Tibial nerve (tissue), 3 donors: Measurements from ENCODE around the gene LTBR.

Experiments
- POLR2A ChIP-seq, 2 donors: fragments of 450-650 bp; IDR thresholded peaks; one replicate each; pipeline ENCODE4 v1.6.1; 2017; ENCODE audit warnings: antibody characterized with exemption in 2 of 2, mild to moderate bottlenecking in 2 of 2, moderate library complexity in 2 of 2
- TF ChIP-seq, protein P1 (sequence below), 5 experiments: fragments of 200-600 bp in 3 of 5; fragments of 450-650 bp in 2 of 5; sonication (generic) in 3 of 5; IDR thresholded peaks; one replicate each; pipeline ENCODE4 v1.5.1; 2016 to 2019; ENCODE audit warnings: antibody characterized with exemption in 5 of 5, mild to moderate bottlenecking in 3 of 5, moderate library complexity in 2 of 5

DNA sequence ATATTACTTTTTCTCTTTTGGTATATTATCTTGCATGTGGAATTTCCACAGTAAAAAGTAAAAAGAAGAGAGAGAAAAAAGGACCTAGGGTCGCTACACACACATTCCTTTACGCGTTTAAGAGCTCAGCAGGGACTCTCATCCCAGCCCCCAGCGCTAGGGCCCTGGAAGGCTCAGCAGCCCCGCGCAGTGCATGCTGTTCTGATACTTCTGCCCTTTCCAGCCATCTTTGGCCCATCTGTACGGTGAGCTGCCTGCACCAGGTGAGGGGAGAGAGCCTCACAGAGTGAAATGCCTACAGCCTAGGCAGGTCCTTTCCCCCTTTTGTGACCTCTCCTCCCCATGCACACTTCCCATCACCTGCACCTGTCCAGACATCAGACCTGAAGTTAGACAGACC, 1.6 kb upstream of the LTBR start:
- TF ChIP-seq, protein P1, sequence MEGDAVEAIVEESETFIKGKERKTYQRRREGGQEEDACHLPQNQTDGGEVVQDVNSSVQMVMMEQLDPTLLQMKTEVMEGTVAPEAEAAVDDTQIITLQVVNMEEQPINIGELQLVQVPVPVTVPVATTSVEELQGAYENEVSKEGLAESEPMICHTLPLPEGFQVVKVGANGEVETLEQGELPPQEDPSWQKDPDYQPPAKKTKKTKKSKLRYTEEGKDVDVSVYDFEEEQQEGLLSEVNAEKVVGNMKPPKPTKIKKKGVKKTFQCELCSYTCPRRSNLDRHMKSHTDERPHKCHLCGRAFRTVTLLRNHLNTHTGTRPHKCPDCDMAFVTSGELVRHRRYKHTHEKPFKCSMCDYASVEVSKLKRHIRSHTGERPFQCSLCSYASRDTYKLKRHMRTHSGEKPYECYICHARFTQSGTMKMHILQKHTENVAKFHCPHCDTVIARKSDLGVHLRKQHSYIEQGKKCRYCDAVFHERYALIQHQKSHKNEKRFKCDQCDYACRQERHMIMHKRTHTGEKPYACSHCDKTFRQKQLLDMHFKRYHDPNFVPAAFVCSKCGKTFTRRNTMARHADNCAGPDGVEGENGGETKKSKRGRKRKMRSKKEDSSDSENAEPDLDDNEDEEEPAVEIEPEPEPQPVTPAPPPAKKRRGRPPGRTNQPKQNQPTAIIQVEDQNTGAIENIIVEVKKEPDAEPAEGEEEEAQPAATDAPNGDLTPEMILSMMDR (IDR thresholded peaks at IDR 0.05): no peak
- no peak for TF ChIP-seq POLR2A (IDR thresholded peaks at IDR 0.05)
